ENCODE measurements around the gene TBC1D28.
"Not testable (repeated sequence)": the region's sequence is repeated elsewhere in the genome, so short reads cannot be mapped to it uniquely, and the experiment has no call there.

The TBC1D28 gene

GRCh38 chr17:18617613-18618012 lies 26.6 kb downstream of the TBC1D28 start:
- in situ Hi-C loops (cut with HindIII; ENCODE audit: low sequenced_read_pairs): not testable (repeated sequence)

GRCh38 chr17:18613016-18613415 lies 31.2 kb downstream of the TBC1D28 start:
- in situ Hi-C loops (cut with HindIII; ENCODE audit: low sequenced_read_pairs): not testable (repeated sequence)

GRCh38 chr17:18593138-18593537 lies 51.1 kb downstream of the TBC1D28 start:
- in situ Hi-C loops (cut with HindIII; ENCODE audit: low sequenced_read_pairs): not testable (repeated sequence)
